SK-N-DZ (cell line): ENCODE results near the gene OR8B8.
"Not testable (repeated sequence)": the region's sequence is repeated elsewhere in the genome, so short reads cannot be mapped to it uniquely, and the experiment has no call there.

Source experiments
- DNase-seq: peaks from one replicate; pipeline ENCODE4 v3.0.0-alpha.2; 2015; ENCODE audit warnings: low spot score

The OR8B8 gene

DNA sequence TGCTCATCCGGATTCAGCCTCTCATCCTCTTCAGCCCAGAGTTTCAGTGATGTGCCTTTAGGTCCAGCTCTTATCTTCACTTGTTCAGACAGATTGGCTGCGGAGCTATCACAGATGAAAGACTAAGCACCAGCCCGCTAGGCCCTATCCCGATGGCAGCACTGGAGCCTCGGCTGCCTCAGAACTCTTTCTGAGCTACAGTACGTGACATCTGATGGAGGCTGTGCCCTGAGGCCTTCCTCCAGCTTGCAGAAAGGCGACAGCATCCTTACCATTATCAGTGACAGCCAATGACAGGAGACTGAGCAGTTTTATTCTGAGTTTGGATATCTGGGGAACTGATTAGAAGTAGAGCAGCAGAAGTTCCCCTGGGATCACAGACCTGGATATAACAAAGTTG is 4.0 kb downstream of the OR8B8 start:
- no peak for DNase-seq

DNA sequence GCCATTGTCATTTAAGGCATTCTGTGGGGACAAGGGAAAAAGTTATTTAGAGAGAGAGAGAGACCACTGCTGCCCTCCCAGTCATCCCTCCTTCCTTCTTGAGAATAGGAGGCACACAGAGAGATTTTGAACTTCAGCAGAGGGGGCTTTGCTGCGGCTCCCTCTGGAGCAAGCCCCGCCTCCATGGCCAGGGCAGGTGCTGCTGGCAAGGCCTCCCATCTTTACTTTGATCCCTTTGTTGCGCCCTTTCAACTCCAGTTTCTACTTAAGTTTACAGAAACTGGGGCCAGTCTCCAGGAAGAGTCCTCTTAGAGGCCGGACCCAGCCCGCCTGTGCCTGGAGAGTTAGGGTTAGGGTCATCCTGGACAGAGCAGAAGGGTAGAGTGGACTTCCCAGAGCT is 4.4 kb downstream of the OR8B8 start:
- no peak for DNase-seq

DNA sequence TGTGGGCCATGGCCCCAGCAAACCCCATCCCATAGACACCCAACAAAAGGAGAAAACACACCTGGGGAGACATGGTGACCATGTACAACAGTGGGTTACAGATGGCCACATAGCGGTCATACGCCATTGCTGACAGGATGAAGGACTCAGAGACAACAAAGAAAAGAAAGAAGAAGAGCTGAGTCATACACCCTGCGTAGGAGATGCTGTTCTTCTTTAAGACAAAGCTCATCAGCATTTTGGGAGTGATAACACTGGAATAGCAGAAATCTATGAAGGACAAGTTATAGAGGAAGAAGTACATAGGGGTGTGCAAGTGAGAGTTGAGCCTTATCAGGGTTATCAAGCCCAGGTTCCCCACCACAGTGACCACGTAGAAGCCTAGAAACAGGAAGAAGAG is 4.9 kb downstream of the OR8B8 start:
- no peak for DNase-seq

- DNase-seq: no peak
These were observed 10.8 kb downstream of the OR8B8 start for GRCh38 chr11:124434699-124435098.

- DNase-seq: no peak
These were observed 15.9 kb downstream of the OR8B8 start for GRCh38 chr11:124429599-124429998.

GRCh38 chr11:124424384-124424921 is 21.0 kb downstream of the OR8B8 start, which contains the start of gene OR8B4:
Gene OR8B4, minus strand, starts transcription at chr11:124424871. Its CDS starts 0 bp downstream, at chr11:124424871.
- DNase-seq: no peak

DNA sequence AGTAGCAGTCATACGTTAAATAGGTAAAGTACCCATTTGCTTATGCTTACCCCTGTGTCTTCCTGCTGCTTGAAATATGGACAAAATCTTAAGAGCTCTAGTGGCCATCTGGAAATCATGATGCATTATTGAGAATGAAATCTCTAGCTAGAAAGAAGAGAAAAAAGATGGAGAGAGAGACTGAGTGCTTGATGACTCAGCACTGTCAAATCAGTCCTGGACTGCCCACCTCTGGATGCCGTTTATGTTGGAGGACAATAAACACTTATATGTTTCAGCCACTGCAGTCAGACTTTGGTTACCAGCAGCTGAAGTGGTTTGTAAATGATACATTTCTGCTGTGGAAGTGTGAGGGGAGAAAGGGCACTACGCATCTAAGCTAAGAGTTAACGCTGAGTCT is 24.5 kb downstream of the OR8B8 start:
- DNase-seq: no peak

DNA sequence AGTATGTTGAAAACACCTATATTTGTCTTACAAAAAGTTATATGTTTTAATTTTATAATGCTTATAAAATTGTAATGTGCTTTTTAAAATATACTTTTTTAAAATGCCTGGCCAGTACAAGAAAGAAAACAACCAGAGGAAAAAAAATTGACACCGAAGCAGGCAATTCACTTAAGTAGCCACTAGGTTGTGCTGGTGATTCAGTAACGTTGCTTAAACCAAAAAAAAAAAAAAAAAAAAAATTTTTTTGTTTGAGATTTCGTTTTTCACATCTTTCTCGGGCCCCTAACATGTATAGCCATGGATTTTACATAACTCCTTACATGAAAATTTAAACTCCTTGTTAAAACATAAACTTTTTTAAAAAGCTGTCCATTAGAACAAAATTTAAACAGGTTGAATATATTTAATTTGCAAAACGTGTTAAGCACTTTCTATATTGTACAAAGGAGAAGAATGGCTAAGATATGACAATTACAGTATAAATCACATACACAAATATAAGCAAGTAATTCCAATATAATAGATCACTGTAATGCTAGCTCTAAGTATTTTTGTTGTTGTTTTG is 30.1 kb downstream of the OR8B8 start:
- peak; percentile 4 for DNase-seq

GRCh38 chr11:124409906-124410305 is 35.6 kb downstream of the OR8B8 start:
- DNase-seq: no peak

DNA sequence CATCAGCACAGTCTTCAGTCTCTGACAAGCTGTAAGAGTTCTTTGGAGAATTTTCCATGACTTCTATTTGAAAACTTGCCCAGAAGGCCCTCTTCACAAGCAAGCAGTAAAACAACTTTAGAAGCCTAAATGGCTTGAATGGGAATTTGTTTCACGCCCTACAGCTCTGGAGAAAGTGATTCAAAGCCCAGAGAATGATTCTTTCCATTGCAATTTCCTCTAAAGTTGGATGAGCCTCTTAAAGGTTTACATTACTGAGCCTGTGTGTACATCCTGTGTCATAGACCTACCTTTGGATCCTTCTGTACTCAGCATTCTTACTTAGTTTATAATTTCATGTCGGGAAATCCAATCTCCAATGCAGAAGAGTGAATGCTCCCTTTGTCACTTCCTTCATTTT is 39.9 kb downstream of the OR8B8 start:
- DNase-seq: no peak

DNA sequence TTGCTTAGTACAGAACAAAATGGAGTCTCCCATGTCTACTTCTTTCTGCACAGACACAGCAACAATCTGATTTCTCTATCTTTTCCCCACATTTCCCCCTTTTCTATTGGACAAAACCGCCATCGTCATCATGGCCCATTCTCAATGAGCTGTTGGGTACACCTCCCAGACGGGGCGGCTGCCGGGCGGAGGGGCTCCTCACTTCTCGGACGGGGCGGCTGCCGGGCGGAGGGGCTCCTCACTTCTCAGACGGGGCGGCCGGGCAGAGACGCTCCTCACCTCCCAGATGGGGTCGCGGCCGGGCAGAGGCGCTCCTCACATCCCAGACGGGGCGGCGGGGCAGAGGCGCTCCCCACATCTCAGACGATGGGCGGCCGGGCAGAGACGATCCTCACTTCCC is 42.3 kb downstream of the OR8B8 start:
- not testable (repeated sequence) for DNase-seq

DNA sequence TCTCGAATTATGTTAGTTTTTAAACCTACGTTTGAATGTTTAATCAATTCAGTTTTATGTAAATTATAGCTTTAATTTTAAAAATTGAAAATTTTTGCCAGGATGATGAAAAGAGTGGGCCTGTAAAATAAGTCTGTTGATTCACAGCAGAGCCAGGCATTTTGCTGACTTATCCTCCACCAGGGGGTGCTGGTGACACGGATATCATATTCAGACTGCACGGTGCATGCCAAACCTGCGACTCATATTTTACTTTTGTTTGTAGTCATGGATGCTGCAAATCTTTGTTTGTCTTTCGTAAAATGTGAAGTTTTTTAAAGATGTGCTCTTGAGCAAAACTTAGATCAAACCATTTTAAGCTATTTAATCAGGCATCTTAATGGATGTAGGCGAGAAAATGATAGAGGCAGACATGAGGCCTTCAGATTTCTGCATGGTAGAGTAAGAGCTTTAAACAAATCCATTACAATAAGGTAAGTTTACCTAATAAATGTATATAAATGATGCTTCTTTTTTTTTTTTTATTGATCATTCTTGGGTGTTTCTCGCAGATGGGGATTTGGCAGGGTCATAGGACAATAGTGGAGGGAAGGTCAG is 43.1 kb downstream of the OR8B8 start:
- no peak for DNase-seq

- no peak for DNase-seq
These were observed 46.6 kb downstream of the OR8B8 start, which contains the start of gene OR8B3 for GRCh38 chr11:124398924-124399323. Gene OR8B3, minus strand, starts transcription at chr11:124399024. Its CDS starts 1,673 bp downstream, at chr11:124397351.

GRCh38 chr11:124396847-124397246 is 48.6 kb downstream of the OR8B8 start:
- DNase-seq: not testable (repeated sequence)

DNA sequence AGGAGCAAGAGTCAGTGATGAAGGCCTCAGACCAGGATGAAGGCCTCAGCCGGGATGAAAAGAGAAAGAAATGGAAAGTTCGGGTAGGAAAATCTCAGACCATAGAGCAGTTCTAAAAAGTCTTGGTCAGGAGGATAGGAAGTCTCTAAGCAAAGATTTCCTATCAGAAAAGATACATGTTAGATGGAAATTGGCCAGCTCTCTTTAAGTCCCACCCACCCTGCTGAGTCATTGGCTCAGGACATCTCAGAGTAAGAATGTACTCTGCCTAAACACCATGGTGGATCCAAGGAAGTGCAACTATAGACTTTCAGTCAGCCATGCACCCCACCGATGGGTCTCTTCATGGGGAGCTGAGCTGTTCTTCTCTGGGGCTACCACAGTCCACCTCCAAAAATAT is 51.1 kb downstream of the OR8B8 start:
- DNase-seq: no peak
